ENCODE data around the gene KCNQ2.

DNA sequence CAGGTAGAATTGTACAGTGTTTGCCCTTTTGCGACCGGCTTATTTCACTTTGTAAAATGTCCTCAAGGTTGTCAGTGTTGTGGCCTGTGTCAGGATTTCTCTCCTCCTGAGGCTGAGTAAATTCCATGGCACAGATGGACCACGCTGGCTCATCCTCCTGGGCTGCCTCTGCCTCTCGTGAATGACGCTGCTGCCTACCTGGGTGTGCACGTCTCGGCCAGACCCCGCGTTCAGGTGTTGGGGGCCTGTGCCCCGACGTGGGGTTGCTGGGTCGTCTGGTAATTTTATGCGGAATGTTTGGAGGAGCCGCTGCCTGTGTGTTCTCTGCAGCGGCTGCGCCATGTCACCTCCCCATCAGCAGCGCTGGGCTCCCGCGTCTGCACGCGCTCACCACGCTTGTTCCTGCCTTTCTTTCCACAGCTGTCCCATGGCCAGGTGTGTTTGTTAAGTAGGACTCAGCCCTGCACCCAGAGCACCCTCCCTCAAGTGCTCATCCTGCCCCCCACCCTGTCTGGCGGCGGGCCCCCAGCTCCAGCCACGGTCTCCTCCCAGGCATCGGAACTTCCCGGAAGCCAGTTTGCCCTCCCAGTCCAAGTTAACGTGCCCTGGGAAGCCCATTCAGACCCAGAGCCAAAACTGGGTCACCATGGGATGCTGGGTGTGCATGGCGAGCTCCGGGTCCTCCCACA, 75.2 kb downstream of the KCNQ2 start:
- TF ChIP-seq, protein P1, sequence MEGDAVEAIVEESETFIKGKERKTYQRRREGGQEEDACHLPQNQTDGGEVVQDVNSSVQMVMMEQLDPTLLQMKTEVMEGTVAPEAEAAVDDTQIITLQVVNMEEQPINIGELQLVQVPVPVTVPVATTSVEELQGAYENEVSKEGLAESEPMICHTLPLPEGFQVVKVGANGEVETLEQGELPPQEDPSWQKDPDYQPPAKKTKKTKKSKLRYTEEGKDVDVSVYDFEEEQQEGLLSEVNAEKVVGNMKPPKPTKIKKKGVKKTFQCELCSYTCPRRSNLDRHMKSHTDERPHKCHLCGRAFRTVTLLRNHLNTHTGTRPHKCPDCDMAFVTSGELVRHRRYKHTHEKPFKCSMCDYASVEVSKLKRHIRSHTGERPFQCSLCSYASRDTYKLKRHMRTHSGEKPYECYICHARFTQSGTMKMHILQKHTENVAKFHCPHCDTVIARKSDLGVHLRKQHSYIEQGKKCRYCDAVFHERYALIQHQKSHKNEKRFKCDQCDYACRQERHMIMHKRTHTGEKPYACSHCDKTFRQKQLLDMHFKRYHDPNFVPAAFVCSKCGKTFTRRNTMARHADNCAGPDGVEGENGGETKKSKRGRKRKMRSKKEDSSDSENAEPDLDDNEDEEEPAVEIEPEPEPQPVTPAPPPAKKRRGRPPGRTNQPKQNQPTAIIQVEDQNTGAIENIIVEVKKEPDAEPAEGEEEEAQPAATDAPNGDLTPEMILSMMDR (conservative IDR thresholded peaks at IDR 0.05): no peak
- TF ChIP-seq EZH2 (IDR thresholded peaks at IDR 0.05; ENCODE audit: low read depth): no peak
